Measurements from ENCODE around the gene HDGFL1. TPM values are rescaled to one million over a fixed set of nuclear protein-coding genes. Genes with fewer than 3 reads are reported as not detected.

Gene HDGFL1
- not detected for polyA plus RNA-seq

DNA sequence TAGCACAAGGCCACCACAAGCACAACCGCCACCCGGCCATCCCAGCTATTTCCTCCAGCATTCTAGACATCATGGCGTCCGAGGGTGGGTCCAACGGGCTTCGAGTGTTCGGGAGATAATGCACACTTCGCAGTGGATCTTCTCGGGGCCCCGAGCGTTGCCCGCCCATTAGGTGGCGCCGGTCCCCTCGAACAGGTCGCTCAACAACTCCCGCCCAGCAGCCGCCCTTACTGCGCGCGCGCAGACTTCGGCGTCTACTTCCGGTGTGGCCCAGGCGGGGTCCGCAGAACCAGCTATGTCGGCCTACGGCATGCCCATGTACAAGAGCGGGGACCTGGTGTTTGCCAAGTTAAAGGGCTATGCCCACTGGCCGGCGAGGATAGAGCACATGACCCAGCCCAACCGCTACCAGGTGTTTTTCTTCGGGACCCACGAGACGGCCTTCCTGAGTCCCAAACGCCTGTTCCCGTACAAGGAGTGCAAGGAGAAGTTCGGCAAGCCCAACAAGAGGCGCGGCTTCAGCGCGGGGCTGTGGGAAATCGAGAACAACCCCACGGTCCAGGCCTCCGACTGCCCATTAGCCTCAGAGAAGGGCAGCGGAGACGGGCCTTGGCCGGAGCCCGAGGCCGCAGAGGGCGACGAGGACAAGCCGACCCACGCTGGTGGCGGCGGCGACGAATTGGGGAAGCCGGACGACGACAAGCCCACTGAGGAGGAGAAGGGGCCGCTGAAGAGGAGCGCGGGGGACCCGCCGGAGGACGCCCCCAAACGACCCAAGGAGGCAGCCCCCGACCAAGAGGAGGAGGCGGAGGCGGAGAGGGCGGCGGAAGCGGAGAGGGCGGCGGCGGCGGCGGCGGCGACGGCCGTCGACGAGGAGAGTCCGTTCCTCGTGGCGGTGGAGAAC, at the start of gene HDGFL1:
HDGFL1 (plus strand) TSS at position 286 of the 904 bp plus-strand sequence; CDS start at position 296, 10 bp downstream.
- Histone ChIP-seq H3K27ac (ENCODE audit: low read depth in 2 of 2, low read length in 1 of 2) (no peak within 1 kb of the TSS), H3K9me3 (ENCODE audit: control insufficient read depth in 2 of 2, insufficient read depth in 1 of 2, low read depth in 1 of 2, low read length in 1 of 2) (peaks cover 5 to 7% of the 10 kb centered on the region in 2 donors), H3K36me3 (ENCODE audit: control insufficient read depth in 2 of 2, insufficient read depth in 2 of 2, low read length in 1 of 2) (no peaks in the 10 kb centered on the region), H3K27me3 (ENCODE audit: control insufficient read depth in 1 of 2, insufficient read depth in 2 of 2, low read length in 2 of 2) (no peaks in the 10 kb centered on the region), H3K4me3 (ENCODE audit: low read depth in 1 of 2, low read length in 2 of 2) (no peak within 1 kb of the TSS), H3K4me1 (ENCODE audit: control insufficient read depth in 2 of 2, insufficient read depth in 2 of 2, low read length in 1 of 2) (no peaks in the 10 kb centered on the region)
- WGBS, 2 donors = 96% methylated on average over 89 of the region's 89 CpGs

- H3K36me3 ChIP-seq (ENCODE audit: control insufficient read depth in 2 of 2, insufficient read depth in 2 of 2, low read length in 1 of 2) = no peaks in the 10 kb centered on the region
- H3K27ac ChIP-seq (ENCODE audit: low read depth in 2 of 2, low read length in 1 of 2) = no peak overlapping the region
- 92% methylated on average over 4 of the region's 4 CpGs for WGBS, 2 donors
- H3K27me3 ChIP-seq (ENCODE audit: control insufficient read depth in 1 of 2, insufficient read depth in 2 of 2, low read length in 2 of 2) = no peaks in the 10 kb centered on the region
- no peaks in the 10 kb centered on the region for H3K4me1 ChIP-seq (ENCODE audit: control insufficient read depth in 2 of 2, insufficient read depth in 2 of 2, low read length in 1 of 2)
- no peaks in the 10 kb centered on the region for H3K9me3 ChIP-seq (ENCODE audit: control insufficient read depth in 2 of 2, insufficient read depth in 1 of 2, low read depth in 1 of 2, low read length in 1 of 2)
- no peak overlapping the region for H3K4me3 ChIP-seq (ENCODE audit: low read depth in 1 of 2, low read length in 2 of 2)
Measured at GRCh38 chr6:22521035-22521434, 48.3 kb upstream of the HDGFL1 start.

- Histone ChIP-seq H3K9me3 (ENCODE audit: control insufficient read depth in 2 of 2, insufficient read depth in 1 of 2, low read depth in 1 of 2, low read length in 1 of 2) (no peaks in the 10 kb centered on the region), H3K27me3 (ENCODE audit: control insufficient read depth in 1 of 2, insufficient read depth in 2 of 2, low read length in 2 of 2) (no peaks in the 10 kb centered on the region), H3K4me3 (ENCODE audit: low read depth in 1 of 2, low read length in 2 of 2) (no peak overlapping the region), H3K27ac (ENCODE audit: low read depth in 2 of 2, low read length in 1 of 2) (no peak overlapping the region), H3K4me1 (ENCODE audit: control insufficient read depth in 2 of 2, insufficient read depth in 2 of 2, low read length in 1 of 2) (no peaks in the 10 kb centered on the region), H3K36me3 (ENCODE audit: control insufficient read depth in 2 of 2, insufficient read depth in 2 of 2, low read length in 1 of 2) (no peaks in the 10 kb centered on the region)
Measured at GRCh38 chr6:22526736-22527135, 42.6 kb upstream of the HDGFL1 start.

DNA sequence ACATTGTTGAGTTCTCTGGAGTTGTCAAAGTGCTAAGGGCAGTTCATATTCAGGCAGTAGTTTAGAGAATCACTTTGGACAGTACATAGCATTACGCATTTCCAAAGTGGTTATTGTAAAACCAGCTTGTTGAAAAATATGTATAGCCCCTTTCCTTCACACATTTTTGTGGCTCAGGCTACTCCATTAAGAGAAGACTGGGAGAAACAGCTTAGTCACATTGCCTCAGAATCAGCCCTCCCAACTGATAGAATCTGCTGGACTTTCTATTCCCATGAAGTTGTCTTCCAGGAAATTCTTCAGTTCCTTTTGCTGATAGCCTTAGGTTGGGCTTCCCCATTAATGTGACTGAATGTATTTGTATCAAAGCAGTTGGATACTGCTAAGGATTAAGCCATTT, 39.5 kb upstream of the HDGFL1 start:
- H3K36me3 ChIP-seq (ENCODE audit: control insufficient read depth in 2 of 2, insufficient read depth in 2 of 2, low read length in 1 of 2) = no peaks in the 10 kb centered on the region
- H3K4me3 ChIP-seq (ENCODE audit: low read depth in 1 of 2, low read length in 2 of 2) = no peak overlapping the region
- H3K4me1 ChIP-seq (ENCODE audit: control insufficient read depth in 2 of 2, insufficient read depth in 2 of 2, low read length in 1 of 2) = no peaks in the 10 kb centered on the region
- H3K27me3 ChIP-seq (ENCODE audit: control insufficient read depth in 1 of 2, insufficient read depth in 2 of 2, low read length in 2 of 2) = no peaks in the 10 kb centered on the region
- H3K27ac ChIP-seq (ENCODE audit: low read depth in 2 of 2, low read length in 1 of 2) = no peak overlapping the region
- WGBS, 2 donors = 94 to 98% methylated on average over 1 of the region's 1 CpG
- peaks cover 0 to 2% of the 10 kb centered on the region in 2 donors for H3K9me3 ChIP-seq (ENCODE audit: control insufficient read depth in 2 of 2, insufficient read depth in 1 of 2, low read depth in 1 of 2, low read length in 1 of 2)

GRCh38 chr6:22530506-22530905, 38.9 kb upstream of the HDGFL1 start:
- no peak overlapping the region for H3K4me3 ChIP-seq (ENCODE audit: low read depth in 1 of 2, low read length in 2 of 2)
- no peaks in the 10 kb centered on the region for H3K4me1 ChIP-seq (ENCODE audit: control insufficient read depth in 2 of 2, insufficient read depth in 2 of 2, low read length in 1 of 2)
- H3K9me3 ChIP-seq (ENCODE audit: control insufficient read depth in 2 of 2, insufficient read depth in 1 of 2, low read depth in 1 of 2, low read length in 1 of 2) = peaks cover 0 to 2% of the 10 kb centered on the region in 2 donors
- H3K27me3 ChIP-seq (ENCODE audit: control insufficient read depth in 1 of 2, insufficient read depth in 2 of 2, low read length in 2 of 2) = no peaks in the 10 kb centered on the region
- H3K27ac ChIP-seq (ENCODE audit: low read depth in 2 of 2, low read length in 1 of 2) = no peak overlapping the region
- 87 to 89% methylated on average over 1 of the region's 1 CpG for WGBS, 2 donors
- H3K36me3 ChIP-seq (ENCODE audit: control insufficient read depth in 2 of 2, insufficient read depth in 2 of 2, low read length in 1 of 2) = no peaks in the 10 kb centered on the region

GRCh38 chr6:22536122-22536521, 33.2 kb upstream of the HDGFL1 start:
- H3K4me1 ChIP-seq (ENCODE audit: control insufficient read depth in 2 of 2, insufficient read depth in 2 of 2, low read length in 1 of 2) = no peaks in the 10 kb centered on the region
- no peak overlapping the region for H3K4me3 ChIP-seq (ENCODE audit: low read depth in 1 of 2, low read length in 2 of 2)
- no peak overlapping the region for H3K27ac ChIP-seq (ENCODE audit: low read depth in 2 of 2, low read length in 1 of 2)
- no peaks in the 10 kb centered on the region for H3K36me3 ChIP-seq (ENCODE audit: control insufficient read depth in 2 of 2, insufficient read depth in 2 of 2, low read length in 1 of 2)
- peaks cover 0 to 2% of the 10 kb centered on the region in 2 donors for H3K9me3 ChIP-seq (ENCODE audit: control insufficient read depth in 2 of 2, insufficient read depth in 1 of 2, low read depth in 1 of 2, low read length in 1 of 2)
- WGBS, 2 donors = 87 to 90% methylated on average over 4 of the region's 4 CpGs
- no peaks in the 10 kb centered on the region for H3K27me3 ChIP-seq (ENCODE audit: control insufficient read depth in 1 of 2, insufficient read depth in 2 of 2, low read length in 2 of 2)

DNA sequence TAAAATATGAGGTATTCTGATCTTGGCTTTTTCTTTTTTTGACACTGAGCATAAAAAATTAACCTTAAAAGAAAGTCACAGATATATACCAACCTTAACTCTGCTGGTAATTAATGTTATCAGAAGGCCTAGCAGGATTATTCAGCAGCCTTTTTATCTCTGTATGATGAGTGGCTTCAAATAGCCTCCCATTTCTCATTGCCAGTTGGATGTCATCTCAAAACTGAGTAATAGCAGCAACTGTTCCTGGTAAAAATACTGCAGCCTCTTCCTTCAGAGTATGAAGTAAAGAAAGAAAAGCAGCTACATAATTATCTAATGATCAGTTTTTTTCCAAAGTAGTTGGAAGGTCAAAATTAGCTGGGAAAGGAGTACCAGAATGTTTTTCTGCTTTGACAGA, 24.9 kb upstream of the HDGFL1 start:
- Histone ChIP-seq H3K4me3 (ENCODE audit: low read depth in 1 of 2, low read length in 2 of 2) (no peak overlapping the region), H3K27me3 (ENCODE audit: control insufficient read depth in 1 of 2, insufficient read depth in 2 of 2, low read length in 2 of 2) (no peaks in the 10 kb centered on the region), H3K9me3 (ENCODE audit: control insufficient read depth in 2 of 2, insufficient read depth in 1 of 2, low read depth in 1 of 2, low read length in 1 of 2) (no peaks in the 10 kb centered on the region), H3K4me1 (ENCODE audit: control insufficient read depth in 2 of 2, insufficient read depth in 2 of 2, low read length in 1 of 2) (no peaks in the 10 kb centered on the region), H3K36me3 (ENCODE audit: control insufficient read depth in 2 of 2, insufficient read depth in 2 of 2, low read length in 1 of 2) (no peaks in the 10 kb centered on the region), H3K27ac (ENCODE audit: low read depth in 2 of 2, low read length in 1 of 2) (no peak overlapping the region)

DNA sequence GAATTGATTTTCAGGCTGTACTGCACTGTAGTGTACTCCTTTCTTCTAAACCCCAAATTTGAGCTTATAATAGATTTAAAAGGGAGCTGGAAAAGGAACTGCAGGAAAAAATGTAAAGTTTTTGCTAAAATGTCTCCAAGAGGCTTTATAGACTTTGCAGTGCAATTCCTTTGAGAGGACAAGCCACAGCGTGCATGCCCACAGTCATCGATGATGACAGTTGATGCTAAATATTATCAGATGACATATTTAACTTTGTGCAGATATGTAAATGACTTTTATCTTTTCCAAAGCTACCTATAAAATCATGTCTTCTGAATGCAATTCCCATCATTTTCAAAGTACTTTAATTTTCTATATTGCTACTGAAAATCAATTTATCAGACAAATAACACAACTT, 24.3 kb upstream of the HDGFL1 start:
- no peak overlapping the region for H3K4me3 ChIP-seq (ENCODE audit: low read depth in 1 of 2, low read length in 2 of 2)
- 75 to 79% methylated on average over 2 of the region's 2 CpGs for WGBS, 2 donors
- H3K36me3 ChIP-seq (ENCODE audit: control insufficient read depth in 2 of 2, insufficient read depth in 2 of 2, low read length in 1 of 2) = no peaks in the 10 kb centered on the region
- no peak overlapping the region for H3K27ac ChIP-seq (ENCODE audit: low read depth in 2 of 2, low read length in 1 of 2)
- H3K4me1 ChIP-seq (ENCODE audit: control insufficient read depth in 2 of 2, insufficient read depth in 2 of 2, low read length in 1 of 2) = no peaks in the 10 kb centered on the region
- no peaks in the 10 kb centered on the region for H3K9me3 ChIP-seq (ENCODE audit: control insufficient read depth in 2 of 2, insufficient read depth in 1 of 2, low read depth in 1 of 2, low read length in 1 of 2)
- H3K27me3 ChIP-seq (ENCODE audit: control insufficient read depth in 1 of 2, insufficient read depth in 2 of 2, low read length in 2 of 2) = no peaks in the 10 kb centered on the region

DNA sequence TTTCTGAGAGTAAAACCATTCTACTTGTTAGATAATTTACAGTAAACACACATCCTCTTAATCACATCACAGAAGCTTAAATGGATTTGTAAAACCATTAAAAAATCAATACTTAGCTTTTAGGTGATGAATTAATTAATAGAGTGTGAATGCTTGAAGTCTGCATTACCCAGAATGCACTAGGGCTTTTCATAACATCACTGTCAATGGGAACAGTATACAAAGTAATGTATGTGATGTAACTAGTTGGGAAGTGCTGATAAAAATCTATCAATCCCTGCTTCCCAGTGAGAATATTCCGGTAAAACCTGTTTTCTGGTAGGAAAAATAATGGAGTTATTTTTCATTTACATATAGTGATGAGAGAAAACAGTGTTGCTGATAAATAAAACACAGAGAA, 23.1 kb upstream of the HDGFL1 start:
- no peak overlapping the region for H3K4me3 ChIP-seq (ENCODE audit: low read depth in 1 of 2, low read length in 2 of 2)
- H3K36me3 ChIP-seq (ENCODE audit: control insufficient read depth in 2 of 2, insufficient read depth in 2 of 2, low read length in 1 of 2) = no peaks in the 10 kb centered on the region
- WGBS, 2 donors = 90 to 92% methylated on average over 1 of the region's 1 CpG
- no peaks in the 10 kb centered on the region for H3K9me3 ChIP-seq (ENCODE audit: control insufficient read depth in 2 of 2, insufficient read depth in 1 of 2, low read depth in 1 of 2, low read length in 1 of 2)
- H3K27ac ChIP-seq (ENCODE audit: low read depth in 2 of 2, low read length in 1 of 2) = no peak overlapping the region
- no peaks in the 10 kb centered on the region for H3K4me1 ChIP-seq (ENCODE audit: control insufficient read depth in 2 of 2, insufficient read depth in 2 of 2, low read length in 1 of 2)
- H3K27me3 ChIP-seq (ENCODE audit: control insufficient read depth in 1 of 2, insufficient read depth in 2 of 2, low read length in 2 of 2) = no peaks in the 10 kb centered on the region
